22Rv1 (cell line): ENCODE results near the gene DSCAML1.

Experiments used
- ZFX ChIP-seq: fragments of 450-650 bp; IDR thresholded peaks from 2 replicates; pipeline ENCODE4 v1.6.1; 2017; ENCODE audit warnings: antibody characterized with exemption, borderline replicate concordance
- TF ChIP-seq, protein P1 (sequence below): fragments of 450-650 bp; IDR thresholded peaks from 2 replicates; pipeline ENCODE4 v1.5.1; 2017; ENCODE audit warnings: mild to moderate bottlenecking

DNA sequence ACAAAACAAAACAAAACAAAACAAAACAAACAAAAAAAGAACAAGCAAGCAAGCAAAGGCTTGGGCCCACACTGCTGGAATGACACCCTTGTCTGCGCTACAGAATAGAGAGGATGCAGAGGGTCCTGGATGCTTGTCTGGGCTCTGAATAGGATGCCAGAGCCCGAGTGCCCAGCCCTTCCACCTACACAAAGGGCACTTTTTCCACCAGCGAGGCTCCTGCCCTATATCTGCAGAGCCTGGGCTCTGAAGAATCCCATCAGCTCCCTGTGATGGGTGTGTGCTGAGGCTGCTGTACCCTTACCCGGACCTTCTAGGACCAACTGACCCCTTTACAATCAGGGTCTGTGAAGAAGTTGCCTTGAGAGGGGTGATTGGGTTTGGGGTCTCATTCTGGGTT is 221.2 kb downstream of the DSCAML1 start:
- TF ChIP-seq, protein P1, sequence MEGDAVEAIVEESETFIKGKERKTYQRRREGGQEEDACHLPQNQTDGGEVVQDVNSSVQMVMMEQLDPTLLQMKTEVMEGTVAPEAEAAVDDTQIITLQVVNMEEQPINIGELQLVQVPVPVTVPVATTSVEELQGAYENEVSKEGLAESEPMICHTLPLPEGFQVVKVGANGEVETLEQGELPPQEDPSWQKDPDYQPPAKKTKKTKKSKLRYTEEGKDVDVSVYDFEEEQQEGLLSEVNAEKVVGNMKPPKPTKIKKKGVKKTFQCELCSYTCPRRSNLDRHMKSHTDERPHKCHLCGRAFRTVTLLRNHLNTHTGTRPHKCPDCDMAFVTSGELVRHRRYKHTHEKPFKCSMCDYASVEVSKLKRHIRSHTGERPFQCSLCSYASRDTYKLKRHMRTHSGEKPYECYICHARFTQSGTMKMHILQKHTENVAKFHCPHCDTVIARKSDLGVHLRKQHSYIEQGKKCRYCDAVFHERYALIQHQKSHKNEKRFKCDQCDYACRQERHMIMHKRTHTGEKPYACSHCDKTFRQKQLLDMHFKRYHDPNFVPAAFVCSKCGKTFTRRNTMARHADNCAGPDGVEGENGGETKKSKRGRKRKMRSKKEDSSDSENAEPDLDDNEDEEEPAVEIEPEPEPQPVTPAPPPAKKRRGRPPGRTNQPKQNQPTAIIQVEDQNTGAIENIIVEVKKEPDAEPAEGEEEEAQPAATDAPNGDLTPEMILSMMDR, result no peak
- no peak for TF ChIP-seq ZFX
